ENCODE measurements around the gene APOBEC2. TPM values are rescaled to one million over a fixed set of nuclear protein-coding genes. Genes with fewer than 3 reads are reported as not detected.

The APOBEC2 gene
- total RNA-seq, 1 experiment from 2014 or later: not detected

DNA sequence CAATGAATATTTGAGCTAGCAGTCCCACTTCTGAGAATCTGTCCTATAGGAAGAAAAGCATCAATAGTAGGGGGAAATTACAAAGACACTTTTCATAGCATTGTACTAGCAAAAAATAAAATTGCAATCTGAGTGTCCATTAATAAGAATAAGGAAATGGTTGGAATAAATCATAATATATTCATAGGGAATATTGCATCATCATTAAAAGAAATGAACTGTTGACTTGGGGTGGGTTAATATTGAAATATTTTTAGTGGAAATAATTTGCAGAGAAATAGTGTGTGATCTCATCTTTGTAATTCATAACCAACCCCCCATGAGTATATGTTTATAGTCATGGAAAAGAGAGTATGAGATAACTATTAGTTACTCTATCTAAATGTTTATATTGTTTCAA lies 32.2 kb downstream of the APOBEC2 start:
- H3K9ac ChIP-seq (ENCODE audit: low read length): no peak overlapping the region
- no peak overlapping the region for H3K4me3 ChIP-seq (replicated peaks in 1 of 2; ENCODE audit: low read depth in 1 of 2, low read length in 2 of 2)
- H4K20me1 ChIP-seq (ENCODE audit: insufficient read depth): no peaks in the 10 kb centered on the region
- no peaks in the 10 kb centered on the region for H3K9me2 ChIP-seq (ENCODE audit: insufficient read depth)
- BruUV-seq (replicated peaks): no TSS peak
- ATAC-seq (no peak), DNase-seq (ENCODE audit: low read depth, low spot score) (no peak)
- no peak overlapping the region for H3K4me2 ChIP-seq (ENCODE audit: low read length)
- no peak for TF ChIP-seq POLR2AphosphoS5 (IDR thresholded peaks at IDR 0.05; ENCODE audit: low read depth, low read length)
- TF ChIP-seq EZH2phosphoT487 (IDR thresholded peaks at IDR 0.05; ENCODE audit: borderline replicate concordance): no peak
- TF ChIP-seq CEBPB (IDR thresholded peaks at IDR 0.05; ENCODE audit: low read depth): no peak
- no peak for TF ChIP-seq SRF (IDR thresholded peaks at IDR 0.05; ENCODE audit: low read depth)
- no peak for TF ChIP-seq ZNF274 (IDR thresholded peaks at IDR 0.05; ENCODE audit: low read depth, low read length)
- TF ChIP-seq, protein P1, sequence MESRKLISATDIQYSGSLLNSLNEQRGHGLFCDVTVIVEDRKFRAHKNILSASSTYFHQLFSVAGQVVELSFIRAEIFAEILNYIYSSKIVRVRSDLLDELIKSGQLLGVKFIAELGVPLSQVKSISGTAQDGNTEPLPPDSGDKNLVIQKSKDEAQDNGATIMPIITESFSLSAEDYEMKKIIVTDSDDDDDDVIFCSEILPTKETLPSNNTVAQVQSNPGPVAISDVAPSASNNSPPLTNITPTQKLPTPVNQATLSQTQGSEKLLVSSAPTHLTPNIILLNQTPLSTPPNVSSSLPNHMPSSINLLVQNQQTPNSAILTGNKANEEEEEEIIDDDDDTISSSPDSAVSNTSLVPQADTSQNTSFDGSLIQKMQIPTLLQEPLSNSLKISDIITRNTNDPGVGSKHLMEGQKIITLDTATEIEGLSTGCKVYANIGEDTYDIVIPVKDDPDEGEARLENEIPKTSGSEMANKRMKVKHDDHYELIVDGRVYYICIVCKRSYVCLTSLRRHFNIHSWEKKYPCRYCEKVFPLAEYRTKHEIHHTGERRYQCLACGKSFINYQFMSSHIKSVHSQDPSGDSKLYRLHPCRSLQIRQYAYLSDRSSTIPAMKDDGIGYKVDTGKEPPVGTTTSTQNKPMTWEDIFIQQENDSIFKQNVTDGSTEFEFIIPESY (IDR thresholded peaks at IDR 0.05; ENCODE audit: extremely low read depth, insufficient replicate concordance, low read length): no peak
- TF ChIP-seq ELF1 (IDR thresholded peaks at IDR 0.05; ENCODE audit: borderline replicate concordance, low read depth): no peak
- no peak for TF ChIP-seq YY1 (IDR thresholded peaks at IDR 0.05; ENCODE audit: extremely low read depth, insufficient replicate concordance, low read depth, low read length)
- TF ChIP-seq CBX3 (IDR thresholded peaks at IDR 0.05; ENCODE audit: low read depth): no peak
- TF ChIP-seq EZH2 (IDR thresholded peaks at IDR 0.05): no peak
- TF ChIP-seq ZFX (IDR thresholded peaks at IDR 0.05): no peak
- TF ChIP-seq, protein P2, sequence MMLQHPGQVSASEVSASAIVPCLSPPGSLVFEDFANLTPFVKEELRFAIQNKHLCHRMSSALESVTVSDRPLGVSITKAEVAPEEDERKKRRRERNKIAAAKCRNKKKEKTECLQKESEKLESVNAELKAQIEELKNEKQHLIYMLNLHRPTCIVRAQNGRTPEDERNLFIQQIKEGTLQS (IDR thresholded peaks at IDR 0.05): no peak
- no peak for TF ChIP-seq POLR2A (IDR thresholded peaks at IDR 0.05; ENCODE audit: borderline replicate concordance, extremely low read depth, insufficient read depth, insufficient read length)
- no peak for TF ChIP-seq FOSL1 (IDR thresholded peaks at IDR 0.05; ENCODE audit: low read depth)
- H3K27ac ChIP-seq (ENCODE audit: low read depth, low read length): no peak overlapping the region
- intact Hi-C loops (cut with micrococcal nuclease): no loop called here
- H2AFZ ChIP-seq (ENCODE audit: low read depth, low read length, poor library complexity, severe bottlenecking): no peak overlapping the region
- ChIA-PET RAD21 (ENCODE audit: low non-redundant PET in 1 of 2, low total read pairs in 2 of 2, uncharacterized antibody in 2 of 2, unreplicated experiment in 2 of 2) (no interaction called here), CTCF (no interaction called here), POLR2A (no interaction called here)
- no peaks in the 10 kb centered on the region for H3K27me3 ChIP-seq (ENCODE audit: insufficient read depth, low read length)
- H3K36me3 ChIP-seq (ENCODE audit: control insufficient read depth in 1 of 2, insufficient read depth in 2 of 2, low read length in 2 of 2): peaks cover 19 to 46% of the 10 kb centered on the region in 2 experiments
- no peaks in the 10 kb centered on the region for H3K9me3 ChIP-seq (ENCODE audit: control insufficient read depth in 1 of 2, insufficient read depth in 1 of 2, low read depth in 1 of 2, low read length in 2 of 2)
- no peaks in the 10 kb centered on the region for H3K4me1 ChIP-seq (ENCODE audit: control insufficient read depth in 1 of 2, insufficient read depth in 2 of 2, low read length in 2 of 2)
- peaks cover 46% of the 10 kb centered on the region for H3K79me2 ChIP-seq (ENCODE audit: insufficient read depth, low read length)
